ENCODE results near the gene TSPAN18.

TSPAN18 gene

DNA sequence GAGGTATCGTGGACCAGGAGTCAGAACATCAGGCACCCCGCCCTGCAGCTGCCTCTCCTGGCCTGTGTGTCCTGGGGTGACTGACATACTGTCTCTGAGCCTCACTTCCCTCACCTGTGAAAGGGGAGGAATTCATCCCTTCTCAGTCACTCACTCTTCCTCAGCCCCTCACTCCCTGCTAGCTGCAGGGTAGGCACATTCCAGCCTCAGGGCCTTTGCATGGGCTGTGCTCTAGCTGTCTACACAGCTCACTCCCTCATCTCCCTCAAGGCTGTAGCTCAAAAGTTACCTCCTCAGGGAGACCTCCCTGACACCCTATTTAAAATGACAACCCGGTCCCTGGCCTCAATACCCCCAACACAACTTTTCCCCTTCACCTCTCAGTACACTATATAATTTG, 221.4 kb downstream of the TSPAN18 start:
- no peak for DNase-seq

DNA sequence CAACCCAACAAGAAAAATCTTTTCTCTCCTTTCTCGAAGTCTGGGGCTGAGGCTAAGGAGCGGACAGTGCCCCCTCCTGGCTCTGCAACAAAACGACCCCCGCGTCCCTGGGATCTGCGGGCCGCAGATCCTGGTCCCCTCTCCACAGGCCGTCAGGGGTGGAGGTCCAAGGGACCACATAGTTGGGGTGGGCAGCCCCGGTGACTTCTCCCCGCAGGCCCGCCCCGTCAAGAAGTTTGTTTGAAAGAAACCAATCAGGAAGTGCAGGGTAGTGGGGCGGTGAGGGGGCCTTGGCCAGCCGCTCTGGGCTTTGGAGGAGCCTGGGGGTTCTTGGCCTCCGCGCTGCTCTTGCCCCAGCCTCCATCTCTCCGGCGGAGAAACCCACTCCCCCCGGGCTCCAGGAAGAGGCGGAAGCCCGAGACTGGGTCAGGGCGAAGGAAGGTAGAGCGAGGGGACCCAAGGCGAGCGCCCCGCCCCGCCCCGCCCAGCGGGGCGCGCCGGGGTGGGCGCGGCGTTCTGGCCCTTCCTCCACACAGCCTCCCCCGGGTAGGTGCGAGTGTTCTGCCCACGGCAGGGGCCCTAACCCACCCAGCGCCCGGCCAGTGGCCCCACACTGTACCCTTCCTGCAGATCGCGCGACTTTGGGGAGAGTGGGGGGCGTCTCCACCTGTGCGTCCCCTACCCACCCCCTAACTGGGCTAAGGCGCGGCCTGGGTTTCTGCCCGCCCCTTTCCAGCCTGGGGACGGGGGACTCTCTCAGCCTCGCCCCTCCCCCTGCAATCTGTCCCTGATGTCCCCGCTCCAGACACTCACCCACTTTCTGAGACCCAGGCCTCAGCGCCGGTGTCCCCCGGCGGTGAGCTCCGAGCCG, 222.6 kb downstream of the TSPAN18 start:
- DNase-seq, result no peak

DNA sequence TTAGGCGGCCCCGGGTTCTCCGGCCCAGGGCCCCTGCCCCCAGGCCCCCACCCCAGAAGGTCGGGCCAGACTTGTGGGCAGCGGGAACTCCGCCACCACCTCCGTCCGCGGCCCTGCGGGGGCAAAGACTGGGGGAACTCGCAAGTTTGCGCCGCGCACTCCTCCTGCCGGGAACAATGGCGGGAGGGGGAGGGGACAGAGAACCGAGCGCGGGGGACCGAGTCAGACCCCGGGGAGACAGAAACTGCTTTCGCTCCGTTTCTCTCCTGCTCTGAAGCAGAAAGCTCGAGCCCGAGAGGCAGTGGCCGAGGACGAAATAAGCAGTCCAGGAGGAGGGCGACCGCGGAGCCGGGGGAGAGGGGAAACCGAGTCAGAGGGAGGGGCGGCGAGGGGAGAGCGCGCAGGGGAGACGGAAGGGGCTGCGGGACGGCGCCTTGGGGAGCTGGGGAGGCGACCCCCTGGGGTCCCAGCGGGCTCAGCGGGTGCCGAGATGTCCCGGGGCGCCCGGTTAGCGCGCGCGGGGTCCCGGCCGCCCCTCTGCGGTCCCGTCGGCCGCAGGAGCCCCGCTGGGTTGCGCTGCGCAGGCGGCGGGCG, 223.4 kb downstream of the TSPAN18 start:
- no peak for DNase-seq

DNA sequence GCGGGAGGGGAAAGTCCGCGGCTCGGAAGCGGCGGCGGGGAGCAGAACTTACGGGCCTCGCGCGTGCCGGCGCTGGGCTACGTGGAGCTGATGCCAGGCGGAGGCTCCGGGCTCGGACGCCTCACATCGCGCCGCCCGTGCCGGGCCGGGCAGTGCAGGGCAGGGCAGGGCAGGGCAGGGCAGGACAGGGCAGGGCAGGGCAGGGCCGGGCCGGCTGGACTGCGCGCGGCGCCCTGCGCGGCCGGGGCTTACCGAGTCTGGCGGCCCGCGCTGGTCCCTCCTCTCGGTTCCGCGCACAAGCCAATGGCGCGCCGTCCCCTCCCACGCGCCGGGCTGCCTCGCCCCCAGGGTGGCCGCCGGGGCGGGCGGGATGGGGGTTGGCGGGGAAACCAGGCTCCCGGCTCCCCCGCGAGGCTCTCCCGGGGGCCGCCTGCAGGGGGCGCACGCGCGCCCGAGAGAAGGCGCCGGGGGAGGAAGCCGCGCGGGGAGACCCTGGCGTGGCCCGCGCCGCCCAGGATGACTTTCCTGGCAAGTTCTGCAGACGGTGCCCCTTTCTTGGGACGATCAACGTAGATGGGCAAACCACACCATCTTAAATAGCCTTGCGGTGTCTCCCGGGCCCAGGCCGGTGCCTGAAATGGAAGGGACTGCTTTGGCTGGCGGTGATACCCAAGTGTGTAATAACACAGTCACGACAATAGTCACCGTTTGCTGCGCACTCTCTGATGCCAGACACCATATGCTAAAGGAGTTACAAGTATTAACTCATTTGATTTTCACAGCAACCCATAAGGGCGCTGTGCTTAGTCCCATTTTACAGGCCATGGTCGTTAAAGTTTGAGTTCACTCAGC, 224.1 kb downstream of the TSPAN18 start, which contains the start of gene TP53I11:
Gene TP53I11, minus strand, starts transcription at position 259 of the 852 bp plus-strand sequence. CDS start 12,548 bp downstream, outside the sequence.
- DNase-seq, result peak; percentile 86

DNA sequence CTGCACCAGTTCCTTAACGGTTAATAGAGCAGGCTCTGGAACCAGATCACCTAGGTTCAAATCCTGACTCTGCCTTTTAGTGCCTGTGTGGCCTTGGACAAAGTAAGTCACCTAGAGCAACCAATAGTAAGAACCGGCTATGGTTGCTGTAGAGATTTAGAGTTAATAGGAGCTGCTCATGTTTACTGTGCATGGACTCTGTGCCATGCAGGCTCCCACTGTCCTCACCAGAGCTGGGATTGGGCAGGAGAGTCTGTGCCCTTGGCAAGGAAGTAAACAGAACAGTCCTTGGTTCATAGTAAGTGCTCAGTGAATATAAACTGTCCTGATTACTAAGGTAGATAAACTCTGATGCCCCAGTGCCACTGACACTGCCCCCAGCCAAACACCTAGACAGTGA, 225.3 kb downstream of the TSPAN18 start:
- DNase-seq, result no peak

DNA sequence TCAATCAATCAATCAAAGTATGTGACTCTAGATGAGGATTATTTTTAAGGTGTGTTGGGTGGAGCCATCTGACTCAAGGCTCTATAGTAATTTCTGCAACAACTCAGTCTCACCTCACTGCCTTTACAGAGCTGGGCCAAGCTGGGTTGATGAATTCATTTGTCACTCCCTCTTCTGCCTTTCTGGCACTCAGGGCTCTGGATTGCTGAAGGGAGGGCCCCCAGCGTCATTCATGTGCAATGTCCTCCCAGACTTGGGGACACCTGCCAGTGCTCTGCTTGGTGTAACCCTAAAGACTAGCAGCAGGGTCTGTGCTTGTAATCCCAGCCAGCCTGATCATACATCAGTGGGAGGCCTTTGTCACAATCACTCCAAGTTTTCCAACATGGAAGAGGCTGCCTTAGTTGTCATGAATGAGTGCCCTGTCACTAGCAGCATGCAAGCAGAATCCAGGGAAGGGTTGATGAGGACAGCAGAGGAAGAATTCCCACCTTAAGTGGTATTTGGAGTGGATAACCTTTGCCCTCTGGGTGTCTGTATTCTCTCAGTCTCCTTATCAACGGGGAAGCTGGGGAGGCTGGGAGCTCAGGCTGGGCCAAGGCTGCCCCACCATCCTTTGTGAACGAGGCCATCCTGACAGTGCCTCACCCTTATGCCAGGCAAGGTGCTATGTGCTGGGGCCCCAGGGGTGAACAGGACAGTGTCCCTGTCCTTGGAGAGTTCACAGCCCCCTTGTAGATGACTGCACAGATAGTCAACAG, 225.9 kb downstream of the TSPAN18 start:
- no peak for DNase-seq

DNA sequence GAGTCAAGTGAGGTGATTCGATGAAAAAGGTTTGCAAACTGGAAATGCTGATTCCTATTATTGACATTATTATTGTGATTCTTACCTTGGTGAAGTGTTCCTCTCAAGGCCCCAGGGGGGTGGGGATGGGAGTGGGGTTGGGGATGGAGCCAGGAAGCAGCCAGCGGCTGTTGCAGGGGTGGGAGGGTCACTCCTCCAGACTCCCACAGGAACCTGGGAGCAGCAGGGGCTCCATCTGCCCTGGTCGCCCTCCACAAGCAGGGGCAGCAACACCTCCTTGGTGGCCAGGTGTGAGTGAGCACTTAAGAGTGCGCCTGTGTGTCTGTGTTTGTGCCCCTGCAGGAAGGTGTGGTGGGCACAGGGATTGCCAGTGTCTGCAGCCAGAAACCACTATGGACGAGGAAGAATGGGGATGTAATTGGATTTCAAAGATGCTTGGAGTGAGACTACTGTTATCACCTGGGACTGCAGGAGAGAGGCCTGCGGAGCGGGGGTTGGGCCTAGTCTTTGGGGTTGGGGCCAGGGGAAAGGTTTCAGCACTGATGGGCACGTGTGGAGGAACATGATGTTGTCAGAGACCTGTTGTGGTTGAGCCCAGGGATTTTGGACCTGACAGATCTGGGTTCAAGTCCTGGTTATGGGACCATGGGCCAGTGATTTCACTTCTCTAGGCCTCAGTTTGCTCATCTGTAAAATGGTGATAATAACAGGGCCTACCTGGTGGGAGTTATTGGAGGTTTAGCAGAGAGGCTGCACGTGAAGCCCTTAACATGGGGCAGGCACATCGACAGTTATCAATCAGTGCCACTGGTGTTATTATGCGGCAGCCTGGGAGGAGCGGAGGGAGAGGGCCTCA, 227.5 kb downstream of the TSPAN18 start:
- no peak for DNase-seq

DNA sequence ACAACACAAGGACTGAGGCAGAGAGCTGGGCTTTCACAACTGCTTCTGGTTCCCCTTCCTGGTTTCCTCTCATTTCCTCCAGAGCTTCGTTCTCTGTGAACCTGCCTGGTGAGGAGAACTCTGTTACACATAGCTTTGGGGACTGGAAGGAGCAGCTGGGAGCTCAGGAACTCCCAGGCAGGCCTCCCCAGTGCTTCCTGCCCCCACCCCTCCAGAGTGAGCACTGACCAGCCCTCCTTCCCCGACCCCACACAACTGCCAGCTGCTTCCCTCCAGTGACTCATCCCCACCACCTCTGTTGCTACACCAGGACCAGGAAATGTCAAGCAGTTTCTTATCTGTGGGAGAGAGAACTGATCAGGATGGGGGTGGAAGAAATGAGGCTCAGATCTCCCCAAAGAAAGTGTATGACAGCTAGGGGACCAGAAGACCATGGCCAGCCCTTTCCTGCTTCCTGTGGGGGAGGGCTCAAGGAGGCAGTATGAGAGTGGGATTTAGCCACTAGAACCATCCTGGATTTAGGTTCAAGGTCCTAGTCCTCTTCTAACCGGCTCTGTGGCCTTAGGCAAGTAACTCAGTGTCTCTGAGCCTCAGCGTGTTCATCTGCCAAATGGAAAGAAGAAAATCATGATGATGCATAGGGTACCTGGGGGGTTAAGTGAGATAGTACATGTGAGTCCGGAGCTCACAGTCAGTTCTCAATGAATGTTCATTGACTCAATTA, 228.4 kb downstream of the TSPAN18 start:
- DNase-seq, result no peak

DNA sequence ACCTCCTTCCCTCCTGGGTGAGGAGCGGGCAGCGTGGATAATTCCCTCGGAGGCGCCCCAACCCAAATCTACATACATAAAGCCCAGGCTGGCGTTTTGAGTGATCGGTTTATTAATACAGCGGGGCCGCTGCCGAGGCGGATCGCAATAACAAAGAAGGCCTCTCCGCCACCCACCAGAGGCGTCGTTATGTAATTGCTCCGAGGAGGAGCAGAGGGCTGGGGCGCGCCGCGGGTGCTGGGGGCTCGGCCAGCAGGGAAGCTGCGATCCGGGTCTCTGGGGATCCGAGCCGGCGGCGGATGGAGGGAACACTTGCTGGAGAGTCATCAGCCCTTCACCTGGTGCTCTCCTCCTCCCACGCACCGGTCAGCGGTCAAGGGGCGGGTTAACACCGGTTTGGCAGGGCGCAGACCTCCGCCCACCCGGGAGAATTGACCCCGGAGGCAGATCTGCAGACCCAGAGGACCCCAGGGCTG, 230.3 kb downstream of the TSPAN18 start:
- no peak for DNase-seq

DNA sequence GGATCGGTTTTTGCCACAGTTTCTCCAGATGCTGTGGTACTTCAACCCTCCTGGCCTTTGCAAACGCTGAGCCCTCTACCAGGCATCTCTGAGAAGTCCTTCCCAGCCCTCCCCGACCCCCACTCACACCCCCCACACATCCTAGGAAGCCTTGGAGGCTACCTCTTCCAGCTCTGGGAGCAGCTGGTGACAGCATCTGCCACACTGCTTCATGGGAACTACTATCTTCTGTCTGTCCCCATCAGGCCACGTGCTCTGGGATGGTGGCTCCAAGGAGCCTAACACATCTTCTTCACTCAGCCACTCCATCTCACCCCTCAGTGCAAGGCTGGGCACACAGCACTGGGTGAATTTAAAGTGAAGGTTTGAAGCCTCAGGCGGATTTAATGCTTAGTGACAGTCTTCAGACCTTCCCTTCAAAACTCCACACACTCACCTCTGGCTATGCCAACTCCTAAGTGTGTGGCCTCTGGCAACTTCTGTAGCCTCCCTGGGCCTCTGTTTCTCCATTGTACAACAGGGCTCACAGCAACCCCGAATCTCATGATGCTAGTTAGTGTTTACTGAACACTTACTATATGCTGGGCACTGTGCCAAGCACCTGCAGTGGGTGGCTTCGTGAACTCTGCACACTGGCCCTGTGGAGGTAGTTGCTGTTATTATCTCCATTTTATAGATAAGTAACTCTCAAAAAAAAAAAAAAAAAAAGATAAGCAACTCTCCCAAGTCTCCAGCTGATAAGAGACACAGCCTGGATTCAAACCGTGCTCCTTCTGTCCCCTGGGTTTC, 231.2 kb downstream of the TSPAN18 start:
- DNase-seq, result no peak

DNA sequence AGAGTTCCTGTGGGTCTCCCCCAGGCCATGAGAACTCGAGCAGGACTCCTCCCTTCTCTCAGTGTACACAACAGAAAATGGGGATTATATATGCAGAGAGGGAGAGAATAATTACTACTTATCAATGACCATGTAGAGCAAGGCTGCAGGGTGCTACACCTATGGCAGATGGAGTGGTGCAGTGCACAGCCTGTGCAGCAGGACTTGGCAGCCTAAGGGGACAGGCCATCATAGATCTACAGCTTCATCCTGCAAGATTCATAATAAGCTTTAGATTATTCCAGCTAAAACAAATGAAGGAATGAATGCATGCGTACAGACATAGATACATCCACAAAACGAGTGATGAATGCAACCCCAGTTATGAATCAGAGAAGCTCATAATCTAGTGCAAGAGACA, 232.3 kb downstream of the TSPAN18 start:
- no peak for DNase-seq

DNA sequence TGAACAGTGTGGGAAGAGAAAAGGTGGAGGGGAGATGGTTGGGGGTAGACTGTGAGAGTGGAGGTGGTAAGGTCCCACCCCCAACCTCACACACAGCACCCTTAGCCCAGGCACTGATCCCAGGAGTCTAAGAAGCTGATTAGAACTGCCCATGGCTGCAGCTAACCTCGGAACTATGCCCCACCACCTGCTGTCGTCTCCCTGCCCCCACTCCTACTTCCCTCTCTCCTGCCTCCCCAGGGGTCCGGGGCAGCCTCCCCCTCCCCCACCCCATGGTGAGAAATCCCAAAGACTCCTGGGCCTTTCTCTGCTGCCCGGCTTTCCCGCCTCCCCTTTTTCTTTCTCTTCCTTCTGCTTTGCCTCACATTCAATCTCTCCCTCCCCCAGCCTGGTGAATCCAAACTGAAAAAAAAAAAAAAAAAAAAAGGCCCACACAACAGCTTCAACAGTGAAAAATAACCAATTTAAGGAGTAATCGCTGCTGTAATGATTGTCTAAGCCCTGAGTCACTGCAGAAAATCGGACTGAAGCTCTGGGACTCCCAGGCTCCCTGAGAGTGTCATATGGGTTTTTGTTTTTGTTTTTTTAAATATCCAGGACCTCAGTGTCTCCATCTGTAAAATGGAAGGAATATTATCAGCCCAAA, 233.6 kb downstream of the TSPAN18 start:
- no peak for DNase-seq

DNA sequence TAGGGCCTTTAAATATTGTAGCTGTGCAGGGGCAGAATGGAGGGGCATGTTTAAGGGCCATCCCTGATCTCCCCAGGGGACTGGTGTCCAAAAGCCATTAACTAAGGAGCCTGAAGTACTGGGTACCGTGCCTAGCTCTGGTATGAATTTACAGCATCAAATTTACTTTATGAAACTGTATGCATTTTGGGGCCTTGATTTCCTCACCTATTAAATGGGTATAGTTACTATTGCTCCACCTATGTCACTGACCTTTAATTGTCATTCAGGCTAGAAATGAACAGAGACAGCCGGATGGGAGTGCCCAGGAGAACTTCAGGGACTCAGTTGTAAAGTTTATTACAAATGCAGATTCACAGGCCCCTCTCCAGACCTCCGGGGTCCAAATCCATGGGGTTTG, 235.7 kb downstream of the TSPAN18 start:
- no peak for DNase-seq

DNA sequence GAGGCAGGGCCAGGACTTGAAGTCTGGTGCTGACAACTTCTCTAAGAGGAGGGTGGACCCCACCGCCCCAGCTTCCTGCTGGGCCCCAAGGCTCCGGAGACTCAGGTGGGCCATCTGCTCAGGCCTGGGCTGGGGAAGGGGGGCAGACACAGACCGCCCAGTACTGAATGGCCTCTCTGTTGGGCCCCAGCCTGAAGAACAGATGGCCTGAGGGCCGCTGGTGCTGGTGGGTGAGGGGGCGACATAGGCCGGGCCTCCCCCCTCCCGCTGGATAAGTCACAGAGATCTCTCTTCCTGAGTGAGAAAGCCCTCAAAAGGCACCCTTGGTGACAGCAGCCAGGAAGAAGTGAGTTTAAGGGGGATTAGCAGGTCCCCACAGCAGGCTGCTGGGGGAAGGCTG, 236.4 kb downstream of the TSPAN18 start:
- DNase-seq, result no peak

DNA sequence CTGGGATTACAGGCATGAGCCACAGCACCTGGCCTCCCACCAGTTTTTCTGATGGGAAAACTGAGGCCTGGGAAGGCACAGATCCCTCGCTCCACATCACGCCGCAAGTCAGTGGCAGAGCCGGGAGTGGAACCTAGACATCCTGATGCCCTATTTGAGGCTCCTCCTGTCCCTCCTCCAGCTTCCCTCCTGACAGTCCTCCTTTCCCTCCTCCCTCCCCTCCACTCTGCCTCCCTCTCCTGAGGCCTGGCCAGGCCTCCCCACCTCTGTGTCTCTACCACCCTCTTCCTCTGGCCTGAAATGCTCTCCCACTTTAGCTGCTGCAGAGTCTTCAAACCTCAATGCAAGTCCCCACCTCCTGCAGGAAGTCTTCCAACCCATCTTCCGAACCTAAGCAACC, 237.2 kb downstream of the TSPAN18 start:
- DNase-seq, result no peak

DNA sequence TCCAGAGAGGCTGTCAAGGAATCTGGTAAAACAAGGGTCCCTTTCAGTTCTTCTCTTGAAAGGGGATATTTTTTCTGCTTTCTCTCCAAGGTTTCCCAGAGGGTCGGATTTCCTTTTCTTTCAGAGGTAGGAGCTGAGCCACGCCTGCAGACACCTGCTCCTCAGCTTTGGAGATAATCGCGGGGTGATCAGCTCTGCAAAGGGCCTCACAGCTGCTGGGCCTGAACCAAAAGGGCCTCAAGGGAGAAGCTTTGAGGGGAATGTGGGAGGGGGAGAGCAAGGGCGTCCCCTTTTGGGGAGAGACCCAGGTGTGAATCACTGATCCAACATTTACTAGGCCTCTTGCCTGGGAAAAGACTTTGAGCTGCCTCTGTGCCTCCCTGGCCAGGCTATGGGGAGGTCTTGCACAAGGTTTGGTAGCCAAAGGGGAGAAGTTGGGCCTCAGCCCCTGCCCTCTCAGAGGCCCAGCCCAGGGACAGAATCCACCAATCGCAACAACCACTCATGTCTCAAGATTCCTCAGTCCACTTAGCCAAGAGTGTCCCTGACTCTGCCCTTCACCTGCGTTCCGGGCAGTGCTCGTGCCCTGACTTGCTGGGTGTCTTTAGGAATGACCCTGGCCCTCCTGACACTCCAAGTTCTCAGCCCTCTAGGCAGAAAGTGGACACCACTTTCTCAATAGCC, 237.9 kb downstream of the TSPAN18 start:
- no peak for DNase-seq

DNA sequence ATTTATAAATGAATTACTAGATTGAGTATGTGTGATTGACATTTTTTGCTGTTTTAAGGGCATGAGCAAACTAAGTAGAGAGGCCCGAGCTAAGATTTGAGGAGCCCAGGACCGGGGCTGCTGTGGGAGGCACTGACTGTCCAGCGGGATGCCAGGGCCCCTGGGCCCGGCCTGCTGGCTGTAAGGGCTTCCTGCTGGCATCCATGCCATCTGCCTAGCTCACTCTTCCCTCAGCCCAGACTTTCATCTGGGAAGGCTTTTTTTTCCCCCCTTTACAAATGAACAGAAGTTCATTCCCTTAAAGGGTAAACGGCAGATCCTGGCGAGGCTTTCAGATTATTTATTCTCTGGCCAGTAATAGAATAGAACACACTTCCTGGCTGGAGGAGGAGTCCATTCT, 239.9 kb downstream of the TSPAN18 start:
- no peak for DNase-seq

DNA sequence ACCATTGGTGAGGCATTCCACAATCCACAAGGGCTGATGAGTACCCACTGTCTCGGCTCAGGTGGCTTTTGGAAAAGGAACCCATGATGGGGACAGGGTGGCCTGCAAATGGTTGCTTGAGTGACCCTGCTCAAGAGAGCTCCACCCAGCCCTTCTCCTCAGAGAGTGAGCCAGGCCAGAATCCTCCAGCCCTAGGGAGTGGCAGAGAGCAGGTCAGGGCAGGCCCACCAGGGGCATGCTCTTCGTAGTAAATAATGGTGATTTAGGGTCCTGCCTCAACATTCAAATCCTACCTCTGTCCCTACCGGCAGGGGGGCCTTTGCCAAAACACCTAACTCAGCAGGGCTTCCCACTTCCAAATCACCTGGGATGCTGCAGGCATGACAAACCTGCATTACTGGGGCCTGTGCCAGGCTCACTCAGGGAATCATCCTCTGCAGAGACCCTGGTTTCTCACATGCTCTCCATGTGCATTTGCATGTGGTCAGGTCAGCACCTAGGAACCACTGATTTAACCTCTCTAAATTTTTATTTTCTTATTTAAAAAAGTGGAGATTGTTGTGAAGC, 241.3 kb downstream of the TSPAN18 start:
- no peak for DNase-seq

DNA sequence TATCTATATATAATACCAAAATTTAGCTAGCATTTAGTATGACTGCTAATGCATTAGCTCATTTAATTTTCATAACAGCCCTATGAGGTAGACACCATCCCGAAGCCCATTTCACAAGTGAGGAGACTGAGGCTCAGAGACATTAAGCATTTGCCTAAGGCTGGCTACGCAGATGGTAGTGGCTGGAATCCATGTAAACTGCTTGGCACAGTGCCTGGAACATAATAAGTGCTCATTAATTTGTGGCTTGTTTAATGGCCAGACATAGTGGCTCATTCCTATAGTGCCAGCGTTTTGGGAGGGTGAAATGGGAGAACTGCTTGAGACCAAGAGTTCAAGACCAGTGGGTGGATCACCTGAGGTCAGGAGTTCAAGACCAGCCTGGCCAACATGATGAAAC, 241.7 kb downstream of the TSPAN18 start:
- no peak for DNase-seq

Measured in right forelimb (tissue), 1 donor.